ENCODE results near the gene GLOD5.

DNA sequence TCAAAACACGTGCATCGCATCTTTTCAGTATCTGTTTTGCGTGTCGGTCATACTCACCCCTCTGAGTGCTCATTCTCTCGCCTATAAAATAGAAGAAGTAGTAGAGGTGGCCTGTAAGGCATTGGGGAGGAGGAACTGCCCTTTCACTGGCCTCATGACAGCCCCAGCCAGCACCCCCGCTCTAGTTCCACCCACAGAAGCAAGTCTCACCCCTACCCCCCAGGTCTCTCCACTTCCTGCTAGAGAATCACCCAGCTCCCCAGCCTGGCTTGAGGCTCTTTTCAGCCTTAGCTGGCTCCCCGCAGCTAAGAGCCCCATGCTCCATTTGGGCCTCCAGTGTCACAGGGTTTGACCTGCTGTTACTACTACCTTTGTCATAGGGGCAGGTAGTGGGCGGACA lies 52.1 kb downstream of the GLOD5 start:
- TF ChIP-seq YY1 (IDR thresholded peaks at IDR 0.05; ENCODE audit: insufficient read depth, insufficient read length): no peak
- no peak for TF ChIP-seq SUZ12 (IDR thresholded peaks at IDR 0.05; ENCODE audit: extremely low read depth, insufficient read depth, insufficient read length)

Data from NT2/D1 (cell line).